Glutamatergic neuron (in vitro differentiated cells): ENCODE measurements around the gene SLC35F6. TPM values are rescaled to one million over a fixed set of nuclear protein-coding genes. Genes with fewer than 3 reads are reported as not detected.
"Not testable (repeated sequence)": the region's sequence is repeated elsewhere in the genome, so short reads cannot be mapped to it uniquely, and the experiment has no call there.

ENCODE experiments used
- DNase-seq: peaks from one replicate; pipeline ENCODE4 v3.0.0; 2022
- H3K27ac Mint-ChIP-seq: one replicate; pipeline ENCODE4 v1.8.0; 2020; ENCODE audit warnings: mild to moderate bottlenecking, mixed read lengths, inconsistent platforms; ENCODE audit not compliant: unreplicated experiment
- H3K27me3 Mint-ChIP-seq: one replicate; pipeline ENCODE4 v1.8.0; 2020; ENCODE audit warnings: mild to moderate bottlenecking, moderate library complexity, mixed read lengths, inconsistent platforms; ENCODE audit not compliant: unreplicated experiment
- H3K36me3 Mint-ChIP-seq: one replicate; pipeline ENCODE4 v1.8.0; 2020; ENCODE audit warnings: mild to moderate bottlenecking, mixed read lengths, inconsistent platforms; ENCODE audit not compliant: unreplicated experiment
- H3K4me1 Mint-ChIP-seq: one replicate; pipeline ENCODE4 v1.8.0; 2020; ENCODE audit warnings: mild to moderate bottlenecking, low read depth, mixed read lengths, inconsistent platforms; ENCODE audit not compliant: unreplicated experiment
- H3K4me3 Mint-ChIP-seq: one replicate; pipeline ENCODE4 v1.8.0; 2020; ENCODE audit warnings: mild to moderate bottlenecking, mixed read lengths, inconsistent platforms; ENCODE audit not compliant: unreplicated experiment
- H3K9me3 Mint-ChIP-seq: one replicate; pipeline ENCODE4 v1.8.0; 2020; ENCODE audit warnings: mild to moderate bottlenecking, moderate library complexity, mixed read lengths, inconsistent platforms; ENCODE audit not compliant: unreplicated experiment
- CTCF ChIP-seq: fragments of 200-600 bp; sonication (generic); IDR thresholded peaks from one replicate; pipeline ENCODE4 v1.5.0; 2021; ENCODE audit not compliant: partially characterized antibody, unreplicated experiment
- total RNA-seq: library from RNA; stranded (reverse); fragmentation: NEBNext Ultra II Directional; extraction: Animal tissue kit (Norgen Biotek cat#: 25700); gene quantifications from one replicate; pipeline ENCODE4 v1.2.1, GENCODE V29; 2021; ENCODE audit not compliant: unreplicated experiment

The SLC35F6 gene
- total RNA-seq, 1 donor from 2014 or later, result 28.8 TPM

GRCh38 chr2:26742048-26742770, 21.9 kb upstream of the SLC35F6 start:
- Mint-ChIP-seq H3K4me3 (no peak overlapping the region), H3K36me3 (peaks cover 3% of the 10 kb centered on the region), H3K27me3 (peaks cover 13% of the 10 kb centered on the region), H3K27ac (peak overlapping the region; percentile 17), H3K4me1 (peaks cover 24% of the 10 kb centered on the region), H3K9me3 (peaks cover 21% of the 10 kb centered on the region)
- no peak for DNase-seq
- no peak for TF ChIP-seq CTCF

- H3K4me3 Mint-ChIP-seq, result no peak overlapping the region
- peaks cover 3% of the 10 kb centered on the region for H3K36me3 Mint-ChIP-seq
- H3K27me3 Mint-ChIP-seq, result peaks cover 13% of the 10 kb centered on the region
- DNase-seq, result no peak
- peaks cover 26% of the 10 kb centered on the region for H3K4me1 Mint-ChIP-seq
- peaks cover 23% of the 10 kb centered on the region for H3K9me3 Mint-ChIP-seq
- H3K27ac Mint-ChIP-seq, result no peak overlapping the region
- TF ChIP-seq CTCF, result no peak
Observed at GRCh38 chr2:26743852-26744251, 20.2 kb upstream of the SLC35F6 start.

GRCh38 chr2:26744953-26745352, 19.1 kb upstream of the SLC35F6 start:
- Mint-ChIP-seq H3K27me3 (peaks cover 11% of the 10 kb centered on the region), H3K27ac (no peak overlapping the region), H3K4me3 (no peak overlapping the region), H3K9me3 (peaks cover 21% of the 10 kb centered on the region), H3K4me1 (peaks cover 25% of the 10 kb centered on the region), H3K36me3 (no peaks in the 10 kb centered on the region)
- TF ChIP-seq CTCF, result no peak
- no peak for DNase-seq

- H3K36me3 Mint-ChIP-seq, result no peaks in the 10 kb centered on the region
- H3K4me1 Mint-ChIP-seq, result peaks cover 31% of the 10 kb centered on the region
- H3K4me3 Mint-ChIP-seq, result no peak overlapping the region
- peak; percentile 92 for DNase-seq
- H3K27me3 Mint-ChIP-seq, result peaks cover 9% of the 10 kb centered on the region
- H3K9me3 Mint-ChIP-seq, result peaks cover 17% of the 10 kb centered on the region
- TF ChIP-seq CTCF, result peak; percentile 83
- no peak overlapping the region for H3K27ac Mint-ChIP-seq
Observed at GRCh38 chr2:26745609-26746327, 18.3 kb upstream of the SLC35F6 start.

GRCh38 chr2:26746934-26747333, 17.1 kb upstream of the SLC35F6 start:
- Mint-ChIP-seq H3K9me3 (peaks cover 10% of the 10 kb centered on the region), H3K27me3 (peaks cover 5% of the 10 kb centered on the region), H3K36me3 (no peaks in the 10 kb centered on the region), H3K27ac (no peak overlapping the region), H3K4me1 (peaks cover 21% of the 10 kb centered on the region), H3K4me3 (no peak overlapping the region)
- no peak for DNase-seq
- TF ChIP-seq CTCF, result no peak

GRCh38 chr2:26749787-26750420, 14.2 kb upstream of the SLC35F6 start:
- Mint-ChIP-seq H3K9me3 (peaks cover 12% of the 10 kb centered on the region), H3K4me1 (peaks cover 19% of the 10 kb centered on the region), H3K27ac (peak overlapping the region; percentile 97), H3K4me3 (peak overlapping the region; percentile 63)
- DNase-seq, H3K27me3 Mint-ChIP-seq, H3K36me3 Mint-ChIP-seq: not testable (repeated sequence)

GRCh38 chr2:26750467-26750866, 13.6 kb upstream of the SLC35F6 start:
- H3K27ac Mint-ChIP-seq, result peak overlapping the region; percentile 97
- peaks cover 19% of the 10 kb centered on the region for H3K4me1 Mint-ChIP-seq
- not testable (repeated sequence) for DNase-seq, H3K36me3 Mint-ChIP-seq, H3K27me3 Mint-ChIP-seq, H3K9me3 Mint-ChIP-seq
- peak overlapping the region; percentile 58 for H3K4me3 Mint-ChIP-seq
